ENCODE results near the gene FOXA3. TPM values are rescaled to one million over a fixed set of nuclear protein-coding genes. Genes with fewer than 3 reads are reported as not detected.

FOXA3 gene
- total RNA-seq, 1 experiment from 2014 or later, result 5.8 TPM

GRCh38 chr19:45860359-45861259 is 3.5 kb upstream of the FOXA3 start:
- Histone ChIP-seq H3K36me3 (ENCODE audit: control insufficient read depth in 1 of 2, insufficient read depth in 2 of 2, low read length in 2 of 2) (peaks cover 11 to 15% of the 10 kb centered on the region in 2 experiments; a peak in 3 of 4 replicates), H3K4me3 (replicated peaks in 1 of 2; ENCODE audit: low read depth in 1 of 2, low read length in 2 of 2) (no peak overlapping the region; a peak in 1 of 4 replicates), H2AFZ (ENCODE audit: low read depth, low read length, poor library complexity, severe bottlenecking) (no peak overlapping the region), H3K4me1 (ENCODE audit: control insufficient read depth in 1 of 2, insufficient read depth in 2 of 2, low read length in 2 of 2) (peaks cover 11 to 32% of the 10 kb centered on the region in 2 experiments), H3K4me2 (ENCODE audit: low read length) (peak overlapping the region; percentile 81; the same call in 1 of the 2 replicates), H3K9me3 (ENCODE audit: control insufficient read depth in 1 of 2, insufficient read depth in 1 of 2, low read depth in 1 of 2, low read length in 2 of 2) (no peaks in the 10 kb centered on the region), H3K27me3 (ENCODE audit: insufficient read depth, low read length) (no peaks in the 10 kb centered on the region), H3K79me2 (ENCODE audit: insufficient read depth, low read length) (peaks cover 70% of the 10 kb centered on the region), H3K9me2 (ENCODE audit: insufficient read depth) (no peaks in the 10 kb centered on the region), H4K20me1 (ENCODE audit: insufficient read depth) (no peaks in the 10 kb centered on the region), H3K27ac (ENCODE audit: low read depth, low read length) (no peak overlapping the region), H3K9ac (ENCODE audit: low read length) (no peak overlapping the region)
- ChIA-PET POLR2A (no interaction called here), RAD21 (ENCODE audit: low non-redundant PET in 1 of 2, low total read pairs in 2 of 2, uncharacterized antibody in 2 of 2, unreplicated experiment in 2 of 2) (no interaction called here), CTCF (no interaction called here)
- no peak for DNase-seq (ENCODE audit: low read depth, low spot score)
- ATAC-seq, result no peak
- no peak for TF ChIP-seq EGR1 (IDR thresholded peaks at IDR 0.05; ENCODE audit: low read depth)
- intact Hi-C loops (cut with micrococcal nuclease), result no loop called here
- BruUV-seq (replicated peaks), result no TSS peak

DNA sequence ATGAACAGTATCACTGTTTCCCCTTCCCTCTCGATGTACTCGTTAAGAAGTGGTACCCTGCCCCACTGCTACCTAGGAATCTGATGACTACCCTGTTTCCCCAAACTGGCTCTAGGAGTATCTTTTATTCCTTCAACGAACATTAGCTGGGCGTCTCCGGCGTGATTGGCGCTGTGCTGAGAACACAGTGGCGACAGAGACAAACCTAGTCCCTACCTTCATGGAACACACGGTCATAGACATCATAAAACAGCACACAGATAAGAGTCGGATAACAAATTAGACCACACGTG is 1.9 kb upstream of the FOXA3 start:
- Histone ChIP-seq H3K27me3 (ENCODE audit: insufficient read depth, low read length) (no peaks in the 10 kb centered on the region), H3K27ac (ENCODE audit: low read depth, low read length) (peak overlapping the region; percentile 91), H2AFZ (ENCODE audit: low read depth, low read length, poor library complexity, severe bottlenecking) (no peak overlapping the region), H3K4me2 (ENCODE audit: low read length) (peak overlapping the region; percentile 81), H3K9ac (ENCODE audit: low read length) (peak overlapping the region; percentile 92), H4K20me1 (ENCODE audit: insufficient read depth) (no peaks in the 10 kb centered on the region), H3K79me2 (ENCODE audit: insufficient read depth, low read length) (peaks cover 54% of the 10 kb centered on the region), H3K9me3 (ENCODE audit: control insufficient read depth in 1 of 2, insufficient read depth in 1 of 2, low read depth in 1 of 2, low read length in 2 of 2) (no peaks in the 10 kb centered on the region), H3K9me2 (ENCODE audit: insufficient read depth) (no peaks in the 10 kb centered on the region), H3K4me3 (replicated peaks in 1 of 2; ENCODE audit: low read depth in 1 of 2, low read length in 2 of 2) (peak overlapping the region; percentile 91 to 93), H3K36me3 (ENCODE audit: control insufficient read depth in 1 of 2, insufficient read depth in 2 of 2, low read length in 2 of 2) (peaks cover 11 to 15% of the 10 kb centered on the region in 2 experiments; a peak in 3 of 4 replicates), H3K4me1 (ENCODE audit: control insufficient read depth in 1 of 2, insufficient read depth in 2 of 2, low read length in 2 of 2) (peaks cover 11 to 35% of the 10 kb centered on the region in 2 experiments)
- ChIA-PET CTCF (interaction anchor here (3.6 kb wide), 1 partner anchor 23 kb away, joined by 28 read pairs; the partner anchor contains the start of gene IRF2BP1), POLR2A (no interaction called here), RAD21 (ENCODE audit: low non-redundant PET in 1 of 2, low total read pairs in 2 of 2, uncharacterized antibody in 2 of 2, unreplicated experiment in 2 of 2) (no interaction called here)
- TF ChIP-seq SIN3A (IDR thresholded peaks at IDR 0.05; ENCODE audit: low read depth) (peak; percentile 24; the same call in 1 of the 2 replicates), REST (IDR thresholded peaks at IDR 0.05; ENCODE audit: low read depth) (no peak)
- DNase-seq (ENCODE audit: low read depth, low spot score) (no peak), ATAC-seq (no peak)
- intact Hi-C loops (cut with micrococcal nuclease), result no loop called here
- no TSS peak for BruUV-seq (replicated peaks)
